ENCODE measurements around the gene NAT16. TPM values are rescaled to one million over a fixed set of nuclear protein-coding genes. Genes with fewer than 3 reads are reported as not detected.
A peak's percentile ranks its signal among the peaks of the same experiment; 100 is the strongest.
"Not testable (repeated sequence)": the region's sequence is repeated elsewhere in the genome, so short reads cannot be mapped to it uniquely, and the experiment has no call there.

NAT16 gene
- total RNA-seq, 2 experiments from 2014 or later, result not detected

- no peaks in the 10 kb centered on the region for H3K36me3 Mint-ChIP-seq
- no peak overlapping the region for H3K4me3 Mint-ChIP-seq
- DNase-seq, result no peak
- H3K4me1 Mint-ChIP-seq (ENCODE audit: low read depth), result peaks cover 29% of the 10 kb centered on the region
- CTCF ChIA-PET, result interaction anchor here (1.0 to 6.8 kb wide), 2 partner anchors 13 to 15 kb away, joined by 4 to 35 read pairs; no protein-coding TSS in a partner anchor
- H3K27ac Mint-ChIP-seq, result no peak overlapping the region
- no peaks in the 10 kb centered on the region for H3K9me3 Mint-ChIP-seq
- peaks cover 41% of the 10 kb centered on the region for H3K27me3 Mint-ChIP-seq
- intact Hi-C loops (cut with micrococcal nuclease), result no loop called here
- POLR2A ChIA-PET, result no interaction called here
Measured at GRCh38 chr7:101128040-101128834, 51.9 kb downstream of the NAT16 start.

GRCh38 chr7:101127460-101128039, 52.5 kb downstream of the NAT16 start:
- POLR2A ChIA-PET, result no interaction called here

GRCh38 chr7:101126651-101127459, 53.2 kb downstream of the NAT16 start, which contains the start of gene SERPINE1:
Gene SERPINE1, plus strand, starts transcription at chr7:101127104. Its CDS starts 1,290 bp downstream, at chr7:101128394.
- intact Hi-C loops (cut with micrococcal nuclease), result no loop called here
- peaks cover 34% of the 10 kb centered on the region for H3K4me1 Mint-ChIP-seq (ENCODE audit: low read depth)
- peak within 1 kb of the TSS; percentile 2 for H3K4me3 Mint-ChIP-seq
- H3K27ac Mint-ChIP-seq, result peak within 1 kb of the TSS; percentile 13
- H3K36me3 Mint-ChIP-seq, result no peaks in the 10 kb centered on the region
- H3K27me3 Mint-ChIP-seq, result peaks cover 48% of the 10 kb centered on the region
- ChIA-PET POLR2A (no interaction called here), CTCF (interaction anchor here (0.7 to 6.8 kb wide), 6 partner anchors 7 to 65 kb away, joined by 3 to 35 read pairs (median 4); no protein-coding TSS in a partner anchor)
- DNase-seq, result peak; percentile 63
- H3K9me3 Mint-ChIP-seq, result no peaks in the 10 kb centered on the region

More at GRCh38 chr7:101127460-101128039, 52.5 kb downstream of the NAT16 start:
- no peak for DNase-seq
- peaks cover 28% of the 10 kb centered on the region for H3K4me1 Mint-ChIP-seq (ENCODE audit: low read depth)
- H3K4me3 Mint-ChIP-seq, result no peak overlapping the region
- intact Hi-C loops (cut with micrococcal nuclease), result no loop called here
- CTCF ChIA-PET, result interaction anchor here (1.0 to 6.8 kb wide), 3 partner anchors 13 to 65 kb away, joined by 4 to 35 read pairs (median 10); no protein-coding TSS in a partner anchor
- H3K27ac Mint-ChIP-seq, result no peak overlapping the region
- H3K9me3 Mint-ChIP-seq, result no peaks in the 10 kb centered on the region
- H3K36me3 Mint-ChIP-seq, result no peaks in the 10 kb centered on the region
- peaks cover 44% of the 10 kb centered on the region for H3K27me3 Mint-ChIP-seq

GRCh38 chr7:101125989-101126650, 54.0 kb downstream of the NAT16 start:
- H3K4me1 Mint-ChIP-seq (ENCODE audit: low read depth), result peaks cover 35% of the 10 kb centered on the region
- peak overlapping the region; percentile 13 for H3K27ac Mint-ChIP-seq
- no peaks in the 10 kb centered on the region for H3K9me3 Mint-ChIP-seq
- CTCF ChIA-PET, result interaction anchor here (0.7 to 6.8 kb wide), 6 partner anchors 8 to 66 kb away, joined by 3 to 35 read pairs (median 5); partner anchors contain the start of gene TRIM56
- POLR2A ChIA-PET, result no interaction called here
- no peak for DNase-seq
- peaks cover 48% of the 10 kb centered on the region for H3K27me3 Mint-ChIP-seq
- H3K36me3 Mint-ChIP-seq, result no peaks in the 10 kb centered on the region
- intact Hi-C loops (cut with micrococcal nuclease), result no loop called here
- no peak overlapping the region for H3K4me3 Mint-ChIP-seq

- no peak for DNase-seq
- Mint-ChIP-seq H3K36me3 (no peaks in the 10 kb centered on the region), H3K4me1 (ENCODE audit: low read depth) (peaks cover 35% of the 10 kb centered on the region), H3K27me3 (peaks cover 52% of the 10 kb centered on the region), H3K4me3 (no peak overlapping the region), H3K27ac (no peak overlapping the region), H3K9me3 (no peaks in the 10 kb centered on the region)
- intact Hi-C loops (cut with micrococcal nuclease), result no loop called here
- ChIA-PET POLR2A (interaction anchor here (0.6 kb wide), 1 partner anchor 67 kb away, joined by 5 read pairs; no protein-coding TSS in a partner anchor), CTCF (interaction anchor here (0.7 to 6.8 kb wide), 5 partner anchors 19 to 158 kb away, joined by 3 to 35 read pairs (median 4); no protein-coding TSS in a partner anchor)
Measured at GRCh38 chr7:101124376-101125056, 55.6 kb downstream of the NAT16 start.

- Mint-ChIP-seq H3K4me1 (ENCODE audit: low read depth) (peaks cover 35% of the 10 kb centered on the region), H3K27ac (no peak overlapping the region), H3K9me3 (no peaks in the 10 kb centered on the region), H3K27me3 (peaks cover 56% of the 10 kb centered on the region), H3K4me3 (no peak overlapping the region), H3K36me3 (no peaks in the 10 kb centered on the region)
- no peak for DNase-seq
- intact Hi-C loops (cut with micrococcal nuclease), result no loop called here
- ChIA-PET POLR2A (interaction anchor here (1.2 kb wide), 1 partner anchor 14 kb away, joined by 3 read pairs; no protein-coding TSS in a partner anchor), CTCF (interaction anchor here (1.1 to 6.8 kb wide), 5 partner anchors 17 to 159 kb away, joined by 3 to 35 read pairs (median 3); no protein-coding TSS in a partner anchor)
Measured at GRCh38 chr7:101123703-101124068, 56.4 kb downstream of the NAT16 start.

GRCh38 chr7:101122933-101123702, 57.0 kb downstream of the NAT16 start:
- Mint-ChIP-seq H3K27me3 (peaks cover 53% of the 10 kb centered on the region), H3K4me1 (ENCODE audit: low read depth) (peaks cover 35% of the 10 kb centered on the region), H3K9me3 (no peaks in the 10 kb centered on the region), H3K27ac (no peak overlapping the region), H3K4me3 (no peak overlapping the region), H3K36me3 (no peaks in the 10 kb centered on the region)
- no peak for DNase-seq
- intact Hi-C loops (cut with micrococcal nuclease), result no loop called here
- ChIA-PET CTCF (interaction anchor here (1.0 to 6.8 kb wide), 5 partner anchors 16 to 159 kb away, joined by 3 to 35 read pairs (median 3); no protein-coding TSS in a partner anchor), POLR2A (interaction anchor here (1.2 kb wide), 1 partner anchor 14 kb away, joined by 3 read pairs; no protein-coding TSS in a partner anchor)

GRCh38 chr7:101121991-101122932, 57.8 kb downstream of the NAT16 start:
- peaks cover 33% of the 10 kb centered on the region for H3K4me1 Mint-ChIP-seq (ENCODE audit: low read depth)
- ChIA-PET POLR2A (no interaction called here), CTCF (interaction anchor here (1.0 to 6.8 kb wide), 2 partner anchors 21 to 45 kb away, joined by 4 to 35 read pairs; no protein-coding TSS in a partner anchor)
- DNase-seq, result no peak
- no peaks in the 10 kb centered on the region for H3K9me3 Mint-ChIP-seq
- no peaks in the 10 kb centered on the region for H3K36me3 Mint-ChIP-seq
- peaks cover 52% of the 10 kb centered on the region for H3K27me3 Mint-ChIP-seq
- intact Hi-C loops (cut with micrococcal nuclease), result loop anchor here (2.0 kb wide), 1 partner anchor 15 kb away; no protein-coding TSS in a partner anchor
- H3K27ac Mint-ChIP-seq, result no peak overlapping the region
- peak overlapping the region; percentile 36 for H3K4me3 Mint-ChIP-seq

GRCh38 chr7:101121631-101121990, 58.5 kb downstream of the NAT16 start:
- POLR2A ChIA-PET, H3K27ac Mint-ChIP-seq, DNase-seq, H3K9me3 Mint-ChIP-seq, H3K4me3 Mint-ChIP-seq, H3K36me3 Mint-ChIP-seq: not testable (repeated sequence)
- CTCF ChIA-PET, result interaction anchor here (6.8 kb wide), 1 partner anchor 22 kb away, joined by 35 read pairs; no protein-coding TSS in a partner anchor
- Mint-ChIP-seq H3K27me3 (peaks cover 46% of the 10 kb centered on the region), H3K4me1 (ENCODE audit: low read depth) (peaks cover 26% of the 10 kb centered on the region)
- intact Hi-C loops (cut with micrococcal nuclease), result loop anchor here (2.0 kb wide), 1 partner anchor 15 kb away; no protein-coding TSS in a partner anchor

Data from activated CD4-positive, alpha-beta memory T cell treated with anti-CD3 and anti-CD28 coated beads for 36 hours (primary cell).